H1 (cell line): ENCODE data around the gene KCNIP2. TPM values are rescaled to one million over a fixed set of nuclear protein-coding genes. Genes with fewer than 3 reads are reported as not detected.
A peak's percentile ranks its signal among the peaks of the same experiment; 100 is the strongest.

Source experiments
- CTCF ChIA-PET: fragments of 300-600 bp; sonication (Branson Sonifier 250); formaldehyde crosslinking; loops from one replicate; lab custom pipeline; 2021; ENCODE audit not compliant: partially characterized antibody; lab: Charles Lee
- POLR2A ChIA-PET: fragments of 300-600 bp; sonication (Branson Sonifier 250); formaldehyde crosslinking; loops from one replicate; lab custom pipeline; 2021; ENCODE audit warnings: inconsistent platforms; ENCODE audit not compliant: partially characterized antibody; lab: Charles Lee
- DNase-seq, 2 experiments: peaks; one replicate each; pipeline versions ENCODE4 v3.0.0 to v3.0.0-alpha.2; 2010 to 2022; ENCODE audit warnings: low spot score in 2 of 2, low read depth in 1 of 2, mixed read lengths in 1 of 2
- FAIRE-seq: peaks from 2 replicates; lab custom pipeline; 2011; peaks lifted over from hg19 to GRCh38; lab: Jason Lieb, UNC
- H2AFZ ChIP-seq: 2 replicates; pipeline ENCODE4 v1.8.1; 2012; ENCODE audit warnings: low read length, inconsistent platforms
- H2AK5ac ChIP-seq: 2 replicates; pipeline ENCODE4 v1.6.1; 2013; ENCODE audit warnings: low read depth, low read length
- H2BK120ac ChIP-seq: replicated peaks from 2 replicates; pipeline ENCODE3; 2013; ENCODE audit warnings: low read depth, low read length, inconsistent platforms
- H2BK12ac ChIP-seq: 2 replicates; pipeline ENCODE4 v1.6.1; 2013; ENCODE audit warnings: low read depth, low read length
- H2BK15ac ChIP-seq: 2 replicates; pipeline ENCODE4 v1.6.1; 2013; ENCODE audit warnings: low read length
- H2BK20ac ChIP-seq: 2 replicates; pipeline ENCODE4 v1.6.1; 2013; ENCODE audit warnings: low read length
- H2BK5ac ChIP-seq: 2 replicates; pipeline ENCODE4 v1.6.1; 2013; ENCODE audit warnings: low read depth, low read length
- H3K14ac ChIP-seq: 2 replicates; pipeline ENCODE4 v1.6.1; 2013; ENCODE audit warnings: inconsistent platforms; ENCODE audit not compliant: insufficient read length
- H3K18ac ChIP-seq: 2 replicates; pipeline ENCODE4 v1.6.1; 2013; ENCODE audit warnings: low read length; ENCODE audit errors: extremely low read depth
- H3K23ac ChIP-seq: 2 replicates; pipeline ENCODE4 v1.6.1; 2013; ENCODE audit warnings: inconsistent platforms; ENCODE audit not compliant: insufficient read length
- H3K23me2 ChIP-seq: 2 replicates; pipeline ENCODE4 v1.6.1; 2013; ENCODE audit warnings: low read depth, low read length
- H3K27ac ChIP-seq: 2 replicates; pipeline ENCODE4 v1.6.1; 2011; ENCODE audit warnings: low read depth, low read length, inconsistent platforms
- H3K27me3 ChIP-seq, 4 experiments: replicated peaks in 1 of 4; 1 replicate in 1 of 4; 2 replicates in 3 of 4; pipeline versions ENCODE4 v1.6.1 to v1.8.1; 2011 to 2013; ENCODE audit warnings: low read length in 3 of 4, mild to moderate bottlenecking in 3 of 4, inconsistent platforms in 2 of 4, mixed read lengths in 2 of 4, moderate library complexity in 1 of 4; ENCODE audit not compliant: control insufficient read depth in 3 of 4, insufficient read depth in 3 of 4; ENCODE audit errors: extremely low read depth in 1 of 4
- H3K36me3 ChIP-seq, 4 experiments: 2 replicates each; pipeline versions ENCODE4 v1.6.1 to v1.8.1; 2011 to 2013; ENCODE audit warnings: mild to moderate bottlenecking in 4 of 4, low read length in 3 of 4, moderate library complexity in 2 of 4, control low read depth in 1 of 4, inconsistent platforms in 1 of 4; ENCODE audit not compliant: insufficient read depth in 4 of 4, control insufficient read depth in 2 of 4
- H3K4ac ChIP-seq: replicated peaks from 2 replicates; pipeline ENCODE3; 2013; ENCODE audit warnings: low read length, low read depth, mixed read lengths, inconsistent platforms; ENCODE audit not compliant: insufficient read length
- H3K4me1 ChIP-seq, 4 experiments: replicated peaks in 1 of 4; 1 replicate in 1 of 4; 2 replicates in 3 of 4; pipeline versions ENCODE4 v1.6.1 to v1.8.1; 2011 to 2013; ENCODE audit warnings: low read length in 3 of 4, inconsistent platforms in 2 of 4, mixed read lengths in 1 of 4; ENCODE audit not compliant: insufficient read depth in 4 of 4, control insufficient read depth in 3 of 4
- H3K4me2 ChIP-seq, 2 experiments: 2 replicates each; pipeline versions ENCODE4 v1.6.1 to v1.8.1; 2011 to 2013; ENCODE audit warnings: low read depth in 2 of 2, low read length in 2 of 2, control low read depth in 1 of 2, inconsistent platforms in 1 of 2, mild to moderate bottlenecking in 1 of 2; ENCODE audit not compliant: insufficient read depth in 1 of 2
- H3K4me3 ChIP-seq, 4 experiments: fragments of 200-600, 300-600 bp in 1 of 4; sonication (generic), shearing (Covaris generic), sonication (Bioruptor Twin) in 1 of 4; 2 replicates each; pipeline versions ENCODE4 v1.5.1 to v1.8.1; 2011 to 2016; ENCODE audit warnings: low read length in 4 of 4, low read depth in 3 of 4, control low read depth in 2 of 4, inconsistent platforms in 2 of 4, mild to moderate bottlenecking in 2 of 4, mixed read lengths in 1 of 4, moderate library complexity in 1 of 4; ENCODE audit not compliant: insufficient read depth in 2 of 4; ENCODE audit errors: extremely low read depth in 1 of 4
- H3K56ac ChIP-seq: replicated peaks from 2 replicates; pipeline ENCODE3; 2013; ENCODE audit warnings: low read depth, mild to moderate bottlenecking, mixed read lengths, low read length, inconsistent platforms; ENCODE audit not compliant: insufficient read length
- H3K79me1 ChIP-seq: 2 replicates; pipeline ENCODE4 v1.6.1; 2013; ENCODE audit warnings: low read depth, low read length, control low read depth
- H3K79me2 ChIP-seq, 2 experiments: 2 replicates each; pipeline versions ENCODE4 v1.6.1 to v1.8.1; 2012 to 2013; ENCODE audit warnings: low read length in 2 of 2, mild to moderate bottlenecking in 2 of 2, inconsistent platforms in 1 of 2; ENCODE audit not compliant: insufficient read depth in 2 of 2, control insufficient read depth in 1 of 2
- H3K9ac ChIP-seq, 4 experiments: replicated peaks in 1 of 4; 1 replicate in 1 of 4; 2 replicates in 3 of 4; pipeline versions ENCODE4 v1.6.1 to v1.8.1; 2011 to 2013; ENCODE audit warnings: low read depth in 3 of 4, low read length in 3 of 4, control low read depth in 2 of 4, mild to moderate bottlenecking in 2 of 4, moderate library complexity in 2 of 4, inconsistent platforms in 1 of 4; ENCODE audit errors: extremely low read depth in 1 of 4
- H3K9me3 ChIP-seq, 2 experiments: 2 replicates each; pipeline versions ENCODE4 v1.6.1 to v1.8.1; 2012 to 2013; ENCODE audit warnings: mild to moderate bottlenecking in 2 of 2, moderate library complexity in 2 of 2, control low read depth in 1 of 2, inconsistent platforms in 1 of 2, low read depth in 1 of 2, low read length in 1 of 2, mixed read lengths in 1 of 2; ENCODE audit not compliant: insufficient read depth in 2 of 2
- H4K20me1 ChIP-seq, 2 experiments: replicated peaks in 1 of 2; 2 replicates each; pipeline versions ENCODE3 to v1.8.1; 2011 to 2013; ENCODE audit warnings: inconsistent platforms in 2 of 2, low read length in 2 of 2, mild to moderate bottlenecking in 1 of 2; ENCODE audit not compliant: insufficient read depth in 2 of 2, control insufficient read depth in 1 of 2
- H4K5ac ChIP-seq: 2 replicates; pipeline ENCODE4 v1.6.1; 2013; ENCODE audit warnings: low read length, low read depth, mixed read lengths, inconsistent platforms; ENCODE audit not compliant: insufficient read length
- H4K8ac ChIP-seq: 2 replicates; pipeline ENCODE4 v1.8.0; 2013; ENCODE audit warnings: mild to moderate bottlenecking, moderate library complexity, low read length, inconsistent platforms; ENCODE audit not compliant: insufficient read depth; ENCODE audit errors: extremely low read depth
- H4K91ac ChIP-seq: replicated peaks from 2 replicates; pipeline ENCODE3; 2013; ENCODE audit warnings: low read length, mixed read lengths, inconsistent platforms; ENCODE audit not compliant: insufficient read length
- CBX8 ChIP-seq: fragments of 300-800, 300-1000 bp; sonication (generic); IDR thresholded peaks from 2 replicates; pipeline ENCODE4 v1.7.1; 2016; ENCODE audit warnings: low read depth, low read length, borderline replicate concordance
- CREB1 ChIP-seq: IDR thresholded peaks from 2 replicates; pipeline ENCODE4 v1.6.1; 2012; ENCODE audit warnings: inconsistent platforms
- JUN ChIP-seq: IDR thresholded peaks from 2 replicates; pipeline ENCODE4 v1.6.1; 2011; ENCODE audit warnings: low read depth, mild to moderate bottlenecking, improper control_type of control experiment, low read length
- POLR2AphosphoS5 ChIP-seq: IDR thresholded peaks from 2 replicates; pipeline ENCODE4 v1.6.1; 2011; ENCODE audit warnings: low read depth, low read length
- WGBS, 2 experiments: shearing (Covaris generic) in 1 of 2; methylation state at CpG; one replicate each; pipeline versions ENCODE4 v1.1.6 to v1.1.7; 2013 to 2015; ENCODE audit warnings: low lambda C conversion rate in 2 of 2, mixed read lengths in 2 of 2, inconsistent platforms in 1 of 2, low coverage in 1 of 2, missing lambda C conversion rate in 1 of 2; ENCODE audit not compliant: insufficient replicate concordance in 2 of 2, insufficient coverage in 1 of 2, insufficient read length in 1 of 2; ENCODE audit errors: extremely low coverage in 1 of 2, missing lambda C conversion rate in 1 of 2; 5-methylcytosine and 5-hydroxymethylcytosine counted together
- polyA plus RNA-seq, 7 experiments: library from polyadenylated mRNA; depleted of rRNA in 3 of 7; stranded (reverse) in 5 of 7; unstranded in 2 of 7; fragments of >200 nt in 5 of 7; fragments of 200-250 nt in 2 of 7; gene quantifications; 1 replicate in 5 of 7; 2 replicates in 1 of 7; 4 replicates in 1 of 7; pipeline versions ENCODE4 v1.2.1 to v1.2.3, GENCODE V29; 2011 to 2013; ENCODE audit warnings: missing spikeins in 2 of 7, mixed read lengths in 2 of 7
- total RNA-seq: library from RNA; stranded (reverse); fragmentation: NEBNext Ultra II Directional; extraction: Animal tissue kit (Norgen Biotek cat#: 25700); gene quantifications from 2 replicates; pipeline ENCODE4 v1.2.1, GENCODE V29; 2021

The KCNIP2 gene
- total and polyA plus RNA-seq, 2 of the 8 experiments (the other 6 are each of a cell fraction or from before 2014, with no cell fraction given) = 2.7 to 6.0 TPM

- H2BK20ac ChIP-seq = no peak overlapping the region
- POLR2A ChIA-PET = interaction anchor here (1.8 to 9.8 kb wide), 2 partner anchors 9 to 14 kb away, joined by 12 to 100 read pairs; partner anchors contain the start of gene OGA
- peak overlapping the region; percentile 24; the same call in 1 of the 2 replicates for H3K18ac ChIP-seq
- no peaks in the 10 kb centered on the region for H3K27me3 ChIP-seq
- WGBS, 2 experiments = 71% methylated on average over 9 of the region's 9 CpGs; no CpG with 5 or more reads in 1 of the 2 experiments
- no peaks in the 10 kb centered on the region; a peak in 1 of 8 replicates for H3K36me3 ChIP-seq
- H3K79me1 ChIP-seq = peaks cover 2% of the 10 kb centered on the region; the same call in 1 of the 2 replicates
- H3K23ac ChIP-seq = no peak overlapping the region
- FAIRE-seq (no peak), DNase-seq (no peak)
- no peak overlapping the region for H2AK5ac ChIP-seq
- peaks cover 4 to 18% of the 10 kb centered on the region in 2 experiments for H4K20me1 ChIP-seq
- H2AFZ ChIP-seq = no peak overlapping the region; the same call in 1 of the 2 replicates
- peak overlapping the region; percentile 45 for H4K8ac ChIP-seq
- peak overlapping the region; percentile 87 to 94 for H3K4me2 ChIP-seq
- no peaks in the 10 kb centered on the region for H3K79me2 ChIP-seq
- 0 out of 2 replicates have a peak overlapping the region, but pooled peaks have one; percentile 6 for H3K27ac ChIP-seq
- peak overlapping the region; percentile 82 for H2BK15ac ChIP-seq
- CTCF ChIA-PET = interaction anchor here (0.6 to 4.3 kb wide), 3 partner anchors 10 to 769 kb away, joined by 3 to 24 read pairs (median 4); no protein-coding TSS in a partner anchor
- H2BK5ac ChIP-seq = peak overlapping the region; percentile 81; the same call in 1 of the 2 replicates
- H4K91ac ChIP-seq = no peak overlapping the region
- H3K14ac ChIP-seq = no peak overlapping the region
- peak overlapping the region; percentile 6 for H4K5ac ChIP-seq
- H3K56ac ChIP-seq = no peak overlapping the region
- H3K4me1 ChIP-seq = peaks cover 12 to 25% (median 17%) of the 10 kb centered on the region in 4 experiments
- H3K9me3 ChIP-seq = no peaks in the 10 kb centered on the region
- peaks cover 13% of the 10 kb centered on the region for H3K23me2 ChIP-seq
- peak overlapping the region; percentile 92; the same call in 1 of the 2 replicates for H2BK12ac ChIP-seq
- H3K4ac ChIP-seq = no peak overlapping the region
- H3K9ac ChIP-seq = peak overlapping the region in 2 of 4 experiments; percentile 15 to 39; a peak in 2 of 7 replicates
- H2BK120ac ChIP-seq = no peak overlapping the region
- peak overlapping the region; percentile 44 to 66 (median 48); a peak in 7 of 8 replicates for H3K4me3 ChIP-seq
- TF ChIP-seq POLR2AphosphoS5 = no peak
- TF ChIP-seq CBX8 = no peak
- TF ChIP-seq CREB1 = no peak
- no peak for TF ChIP-seq JUN
These were observed 12.3 kb downstream of the KCNIP2 start for GRCh38 chr10:101831169-101831811.
